ENCODE results near the gene PDAP1. TPM values are rescaled to one million over a fixed set of nuclear protein-coding genes. Genes with fewer than 3 reads are reported as not detected.

PDAP1 gene
- polyA plus RNA-seq, 1 of the 3 experiments (the other 2 are of a cell fraction) = 389 TPM

GRCh38 chr7:99403764-99404163 lies 4.6 kb downstream of the PDAP1 start:
- Histone ChIP-seq H3K9me2 (no peaks in the 10 kb centered on the region), H4K20me1 (ENCODE audit: insufficient read depth) (peaks cover 61% of the 10 kb centered on the region), H3K9ac (no peak overlapping the region), H3K4me3 (ENCODE audit: low read depth in 2 of 2, low read length in 1 of 2) (no peak overlapping the region), H3K4me2 (no peak overlapping the region), H3K27ac (ENCODE audit: low read depth in 2 of 2, low read length in 1 of 2) (no peak overlapping the region), H3K79me2 (ENCODE audit: insufficient read depth) (peaks cover 76% of the 10 kb centered on the region), H3K9me3 (no peaks in the 10 kb centered on the region), H3F3A (replicated peaks; ENCODE audit: insufficient read depth) (peaks cover 20% of the 10 kb centered on the region), H2AFZ (ENCODE audit: low read depth) (no peak overlapping the region), H3K4me1 (ENCODE audit: control insufficient read depth in 1 of 2, insufficient read depth in 2 of 2, low read depth in 1 of 2, low read length in 1 of 2) (peaks cover 9 to 19% of the 10 kb centered on the region in 2 experiments; a peak in 3 of 4 replicates), H3K36me3 (replicated peaks in 1 of 2; ENCODE audit: control insufficient read depth in 1 of 2, insufficient read depth in 2 of 2, low read length in 1 of 2) (peaks cover 48% of the 10 kb centered on the region in 2 experiments), H3K27me3 (ENCODE audit: insufficient read depth) (no peaks in the 10 kb centered on the region)
- TF ChIP-seq, protein P1, sequence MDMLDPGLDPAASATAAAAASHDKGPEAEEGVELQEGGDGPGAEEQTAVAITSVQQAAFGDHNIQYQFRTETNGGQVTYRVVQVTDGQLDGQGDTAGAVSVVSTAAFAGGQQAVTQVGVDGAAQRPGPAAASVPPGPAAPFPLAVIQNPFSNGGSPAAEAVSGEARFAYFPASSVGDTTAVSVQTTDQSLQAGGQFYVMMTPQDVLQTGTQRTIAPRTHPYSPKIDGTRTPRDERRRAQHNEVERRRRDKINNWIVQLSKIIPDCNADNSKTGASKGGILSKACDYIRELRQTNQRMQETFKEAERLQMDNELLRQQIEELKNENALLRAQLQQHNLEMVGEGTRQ (IDR thresholded peaks at IDR 0.05; ENCODE audit: borderline replicate concordance, low read depth, low read length) = no peak
- no peak for TF ChIP-seq SMC3 (IDR thresholded peaks at IDR 0.05; ENCODE audit: low read depth, low read length)
- no peak for TF ChIP-seq MXI1 (IDR thresholded peaks at IDR 0.05; ENCODE audit: low read depth, low read length)
- TF ChIP-seq FOXM1 (IDR thresholded peaks at IDR 0.05; ENCODE audit: low read depth) = no peak
- no peak for TF ChIP-seq GABPA (IDR thresholded peaks at IDR 0.05; ENCODE audit: low read depth)
- TF ChIP-seq TAF1 (IDR thresholded peaks at IDR 0.05; ENCODE audit: borderline replicate concordance, low read depth, low read length) = no peak
- TF ChIP-seq PBX3 (IDR thresholded peaks at IDR 0.05) = no peak
- no peak for TF ChIP-seq NFIC (IDR thresholded peaks at IDR 0.05; ENCODE audit: borderline replicate concordance)
- no peak for TF ChIP-seq MAX (IDR thresholded peaks at IDR 0.05; ENCODE audit: low read depth)
- TF ChIP-seq RAD21 (IDR thresholded peaks at IDR 0.05; ENCODE audit: low read length) = no peak
- TF ChIP-seq EP300 (IDR thresholded peaks at IDR 0.05; ENCODE audit: borderline replicate concordance in 1 of 2, low read depth in 1 of 2, low read length in 1 of 2) = no peak
- TF ChIP-seq ELF1 (IDR thresholded peaks at IDR 0.05) = no peak
- no peak for TF ChIP-seq TEAD4 (IDR thresholded peaks at IDR 0.05; ENCODE audit: borderline replicate concordance, insufficient read depth)
- TF ChIP-seq RCOR1 (IDR thresholded peaks at IDR 0.05; ENCODE audit: low read length) = no peak
- TF ChIP-seq ZBTB33 (IDR thresholded peaks at IDR 0.05; ENCODE audit: borderline replicate concordance, low read depth) = no peak
- no peak for TF ChIP-seq RFX5 (IDR thresholded peaks at IDR 0.05; ENCODE audit: low read length)
- TF ChIP-seq YY1 (IDR thresholded peaks at IDR 0.05; ENCODE audit: low read depth) = no peak
- no peak for TF ChIP-seq MEF2A (IDR thresholded peaks at IDR 0.05; ENCODE audit: borderline replicate concordance, low read depth)
- CTCF ChIA-PET = interaction anchor here (1.1 kb wide), 1 partner anchor 38 kb away, joined by 5 read pairs; no protein-coding TSS in a partner anchor
- POLR2A ChIA-PET = interaction anchor here (3.1 kb wide), 1 partner anchor 11 kb away, joined by 25 read pairs; no protein-coding TSS in a partner anchor
- 89% methylated on average over 5 of the region's 5 CpGs for WGBS (ENCODE audit: low lambda C conversion rate)
- DNase-seq = no peak

Data from SK-N-SH (cell line).